Common myeloid progenitor, CD34-positive (primary cell): ENCODE data around the gene TNS1.
A peak's percentile ranks its signal among the peaks of the same experiment; 100 is the strongest.

Source experiments
- CTCF ChIA-PET: fragments of 350-600 bp; sonication (Branson Sonifier 250); formaldehyde crosslinking; loops from one replicate; lab custom pipeline; 2021; ENCODE audit warnings: antibody characterized with exemption; lab: Charles Lee
- POLR2A ChIA-PET: fragments of 350-600 bp; sonication (Branson Sonifier 250); formaldehyde crosslinking; loops from one replicate; lab custom pipeline; 2021; ENCODE audit warnings: antibody characterized with exemption; lab: Charles Lee
- DNase-seq, 3 donors: peaks; one replicate each; pipeline versions ENCODE4 v3.0.0 to v3.0.0-alpha.2; 2013
- H3K27ac ChIP-seq, 2 experiments: 1 replicate in 1 of 2; 2 replicates in 1 of 2; pipeline ENCODE4 v1.7.0; 2013; ENCODE audit warnings: inconsistent platforms in 2 of 2, low read length in 2 of 2, mild to moderate bottlenecking in 2 of 2, low read depth in 1 of 2, moderate library complexity in 1 of 2; ENCODE audit not compliant: severe bottlenecking in 2 of 2, insufficient read depth in 1 of 2, poor library complexity in 1 of 2
- H3K27me3 ChIP-seq, 5 experiments: replicated peaks in 2 of 5; 1 replicate in 3 of 5; 2 replicates in 2 of 5; pipeline versions ENCODE4 v1.6.1 to v1.7.0; 2013; ENCODE audit warnings: low read length in 4 of 5, mild to moderate bottlenecking in 2 of 5, moderate library complexity in 2 of 5, inconsistent platforms in 1 of 5; ENCODE audit not compliant: insufficient read depth in 5 of 5, control insufficient read depth in 4 of 5
- H3K36me3 ChIP-seq, 4 experiments: 1 replicate in 2 of 4; 2 replicates in 2 of 4; pipeline versions ENCODE4 v1.6.1 to v1.7.0; 2013; ENCODE audit warnings: low read length in 3 of 4, control low read depth in 1 of 4, mild to moderate bottlenecking in 1 of 4; ENCODE audit not compliant: control insufficient read depth in 4 of 4, insufficient read depth in 4 of 4
- H3K4me1 ChIP-seq, 4 experiments: 1 replicate in 3 of 4; 2 replicates in 1 of 4; pipeline versions ENCODE4 v1.6.1 to v1.7.1; 2013; ENCODE audit warnings: low read length in 3 of 4, mild to moderate bottlenecking in 3 of 4, control low read depth in 1 of 4, inconsistent platforms in 1 of 4, moderate library complexity in 1 of 4; ENCODE audit not compliant: control insufficient read depth in 4 of 4, insufficient read depth in 4 of 4; ENCODE audit errors: control extremely low read depth in 1 of 4
- H3K4me3 ChIP-seq, 7 experiments: 1 replicate in 4 of 7; 2 replicates in 3 of 7; pipeline versions ENCODE4 v1.5.1 to v1.7.0; 2013; ENCODE audit warnings: mild to moderate bottlenecking in 7 of 7, low read length in 6 of 7, moderate library complexity in 6 of 7, inconsistent platforms in 2 of 7, low read depth in 2 of 7, control low read depth in 1 of 7; ENCODE audit not compliant: insufficient read depth in 4 of 7, control insufficient read depth in 1 of 7; ENCODE audit errors: extremely low read depth in 1 of 7
- H3K9me3 ChIP-seq, 5 experiments: 1 replicate in 4 of 5; 2 replicates in 1 of 5; pipeline versions ENCODE4 v1.6.1 to v1.7.1; 2013; ENCODE audit warnings: low read length in 4 of 5, mild to moderate bottlenecking in 2 of 5, inconsistent platforms in 1 of 5, low read depth in 1 of 5, moderate library complexity in 1 of 5; ENCODE audit not compliant: control insufficient read depth in 4 of 5, insufficient read depth in 2 of 5; ENCODE audit errors: control extremely low read depth in 1 of 5
- WGBS: methylation state at CpG from one replicate; pipeline ENCODE4 v1.1.5; 2013; ENCODE audit not compliant: insufficient coverage; 5-methylcytosine and 5-hydroxymethylcytosine counted together

The TNS1 gene

DNA sequence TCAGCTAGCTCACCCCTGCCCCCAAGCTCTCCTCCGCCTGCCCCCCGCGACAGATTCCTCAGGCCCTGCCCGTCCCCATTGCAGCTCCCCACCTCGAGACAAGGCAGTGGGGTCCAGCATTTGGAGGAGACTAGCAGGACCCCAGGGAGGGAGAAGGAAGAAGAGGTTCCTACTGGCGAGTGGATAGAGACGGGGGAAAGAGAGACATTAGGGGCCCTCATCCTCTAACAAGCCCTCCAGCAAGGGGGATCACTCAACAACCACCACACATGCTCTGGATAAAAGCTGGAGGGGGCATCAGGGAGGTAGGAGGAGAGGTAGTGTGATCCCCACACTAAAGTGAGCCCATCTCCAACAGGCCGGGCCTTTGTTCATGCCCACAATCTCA, 8.9 kb upstream of the TNS1 start:
- Histone ChIP-seq H3K4me3 (peak overlapping the region in 1 of 7 experiments; percentile 89), H3K9me3 (no peaks in the 10 kb centered on the region), H3K27ac (no peak overlapping the region), H3K27me3 (no peaks in the 10 kb centered on the region), H3K36me3 (peaks cover 0 to 2% (median 0%) of the 10 kb centered on the region in 4 experiments), H3K4me1 (peaks cover 4 to 40% (median 35%) of the 10 kb centered on the region in 4 experiments)
- DNase-seq: no peak
- ChIA-PET CTCF (interaction anchor here (0.8 to 2.3 kb wide), 15 partner anchors 9 to 226 kb away, joined by 3 to 14 read pairs (median 4); partner anchors contain the start of gene TNS1), POLR2A (no interaction called here)
- no CpG with 5 or more reads among the region's 8 CpGs for WGBS

DNA sequence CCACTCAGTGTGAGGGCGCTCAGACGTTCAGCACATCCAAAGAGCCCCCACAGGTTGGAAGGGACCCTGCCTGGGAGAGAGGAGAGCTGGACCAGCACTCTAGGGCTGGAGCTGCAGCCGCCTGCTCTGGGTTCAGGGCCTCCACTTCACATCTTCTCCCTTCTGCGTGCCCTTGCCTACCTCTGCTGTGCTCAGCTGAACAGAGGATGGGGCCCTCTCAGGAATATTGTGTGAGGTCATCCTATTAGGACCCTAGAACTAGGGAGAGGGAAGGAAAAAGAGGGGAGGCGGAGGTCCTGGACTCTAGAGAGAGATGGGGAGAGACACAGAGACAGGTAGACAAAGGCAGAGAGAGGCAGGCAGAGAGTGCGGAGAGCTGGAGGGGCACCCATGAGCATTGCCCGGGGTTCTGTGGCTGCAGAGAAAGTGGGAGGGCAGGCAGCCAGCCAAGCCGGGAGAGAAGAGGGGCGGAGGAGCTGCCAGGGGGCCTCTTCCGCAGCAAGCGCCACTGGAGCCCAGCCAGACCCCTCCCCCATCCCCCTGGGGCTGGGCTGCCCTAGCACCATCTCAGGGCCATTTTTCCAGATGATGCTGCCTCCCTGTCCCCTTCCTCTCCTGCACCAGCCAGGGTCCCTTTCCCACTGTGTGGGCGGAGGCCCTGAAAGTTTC, 8.3 kb upstream of the TNS1 start:
- Histone ChIP-seq H3K4me3 (peak overlapping the region in 6 of 7 experiments; percentile 70 to 89 (median 74)), H3K27me3 (no peaks in the 10 kb centered on the region), H3K36me3 (peaks cover 0 to 2% (median under 1%) of the 10 kb centered on the region in 4 experiments), H3K9me3 (no peaks in the 10 kb centered on the region), H3K27ac (no peak overlapping the region), H3K4me1 (peaks cover 4 to 40% (median 35%) of the 10 kb centered on the region in 4 experiments)
- ChIA-PET POLR2A (interaction anchor here (0.7 kb wide), 1 partner anchor 28 kb away, joined by 3 read pairs; no protein-coding TSS in a partner anchor), CTCF (interaction anchor here (0.7 to 2.3 kb wide), 13 partner anchors 9 to 226 kb away, joined by 3 to 14 read pairs (median 4); partner anchors contain the start of gene TNS1)
- peak in 2 of 3 donors; percentile 50 to 59 for DNase-seq
- WGBS: 9% methylated on average over 9 of the region's 12 CpGs

DNA sequence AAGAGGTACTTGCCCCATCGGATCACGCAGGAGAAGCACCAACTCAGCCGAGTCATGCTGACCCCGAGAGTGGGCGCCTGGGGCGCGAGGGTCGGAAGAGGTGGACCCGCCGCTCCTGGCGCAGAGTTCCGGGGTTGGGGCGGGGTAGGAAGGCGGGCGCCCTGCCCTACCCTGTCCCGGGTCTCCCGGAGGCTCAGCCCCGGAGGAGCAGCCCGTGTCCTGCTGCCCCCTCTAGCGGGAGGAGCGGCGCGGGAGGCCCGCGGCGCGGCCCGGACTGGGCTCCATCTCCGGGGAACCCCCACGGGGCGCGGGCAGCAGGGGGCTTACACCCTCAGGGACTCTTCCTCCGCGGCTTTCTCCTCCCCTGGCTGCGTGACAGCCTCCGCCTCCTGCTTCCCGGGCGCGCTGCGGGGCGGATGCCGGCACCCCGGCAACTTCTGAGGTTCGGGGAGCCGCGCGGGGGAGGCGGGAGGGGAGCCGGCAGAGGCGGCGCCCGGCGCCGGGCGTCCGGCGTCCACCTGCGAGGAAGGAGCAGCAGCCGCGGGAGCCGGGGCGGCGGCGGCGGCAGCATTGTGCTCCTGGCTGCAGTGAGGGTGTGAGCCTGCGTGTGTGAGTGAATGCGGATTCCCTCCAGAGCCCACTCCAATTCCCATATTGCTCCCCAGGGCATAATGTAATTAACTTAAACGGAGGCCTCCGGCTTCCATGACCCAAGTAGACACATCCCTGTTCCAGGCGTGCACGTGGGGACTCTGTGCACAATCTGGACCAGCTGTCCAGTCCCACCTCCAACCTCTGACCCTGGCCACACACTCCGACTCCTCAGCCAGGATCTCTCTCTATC, 7.6 kb upstream of the TNS1 start:
- Histone ChIP-seq H3K9me3 (no peaks in the 10 kb centered on the region), H3K27me3 (no peaks in the 10 kb centered on the region), H3K4me3 (peak overlapping the region; percentile 44 to 89 (median 73)), H3K27ac (no peak overlapping the region), H3K36me3 (peaks cover 0 to 4% (median 1%) of the 10 kb centered on the region in 4 experiments), H3K4me1 (peaks cover 4 to 40% (median 35%) of the 10 kb centered on the region in 4 experiments)
- ChIA-PET POLR2A (interaction anchor here (0.7 kb wide), 1 partner anchor 29 kb away, joined by 3 read pairs; no protein-coding TSS in a partner anchor), CTCF (interaction anchor here (0.7 to 2.2 kb wide), 6 partner anchors 10 to 225 kb away, joined by 3 to 14 read pairs (median 6); no protein-coding TSS in a partner anchor)
- peak; percentile 54 to 70 (median 61) for DNase-seq
- WGBS: under 1% methylated on average over 58 of the region's 72 CpGs

DNA sequence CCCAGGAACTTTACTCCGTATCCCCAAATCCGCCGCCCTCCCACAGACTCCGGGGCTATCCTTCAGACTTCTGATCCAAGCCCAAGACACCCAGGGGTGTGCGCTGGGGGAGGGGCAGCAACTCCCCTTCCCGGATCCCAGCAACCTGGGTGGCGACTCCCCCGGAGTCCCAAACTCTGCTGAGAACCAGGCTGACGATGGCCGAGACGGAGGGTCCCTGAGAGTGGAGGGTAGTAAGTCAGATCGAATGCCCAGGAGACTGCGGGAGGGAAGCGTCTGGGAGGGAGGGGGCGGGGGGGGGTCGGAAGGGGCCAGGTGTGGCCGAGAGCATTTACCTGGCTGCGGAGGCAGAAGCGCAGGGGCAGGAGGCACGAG, 7.0 kb upstream of the TNS1 start:
- Histone ChIP-seq H3K27me3 (no peaks in the 10 kb centered on the region), H3K36me3 (peaks cover 0 to 4% (median 1%) of the 10 kb centered on the region in 4 experiments), H3K4me1 (peaks cover 4 to 38% (median 32%) of the 10 kb centered on the region in 4 experiments), H3K4me3 (peak overlapping the region; percentile 44 to 89 (median 73)), H3K27ac (no peak overlapping the region), H3K9me3 (no peaks in the 10 kb centered on the region)
- POLR2A ChIA-PET: no interaction called here
- DNase-seq: peak in 1 of 3 donors; percentile 19
- 0% methylated on average over 6 of the region's 20 CpGs for WGBS
- CTCF ChIA-PET: interaction anchor here (5.9 kb wide), 1 partner anchor 15 kb away, joined by 41 read pairs; no protein-coding TSS in a partner anchor

DNA sequence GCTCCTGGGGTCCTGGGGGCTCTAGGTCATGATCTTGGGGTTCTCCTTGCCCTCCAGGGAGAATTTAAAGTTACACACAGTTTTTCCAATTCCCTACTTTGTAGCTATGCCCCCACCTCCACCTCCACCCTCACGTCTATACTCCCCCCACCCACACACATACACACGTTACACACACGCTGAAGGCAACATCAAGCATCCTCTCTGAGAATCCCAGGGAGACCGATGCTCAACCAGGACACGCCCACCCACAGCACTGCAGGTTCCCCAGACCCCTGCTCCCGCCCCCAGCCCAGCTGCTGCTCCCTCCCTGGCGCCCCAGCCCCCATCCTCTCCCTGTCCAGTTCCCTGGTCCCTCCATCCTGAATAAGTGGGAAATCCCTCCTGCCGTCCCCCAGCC, 6.4 kb upstream of the TNS1 start:
- no peaks in the 10 kb centered on the region for H3K9me3 ChIP-seq
- ChIA-PET POLR2A (no interaction called here), CTCF (interaction anchor here (1.5 to 5.9 kb wide), 2 partner anchors 10 to 14 kb away, joined by 6 to 41 read pairs; no protein-coding TSS in a partner anchor)
- H3K27ac ChIP-seq: no peak overlapping the region
- DNase-seq: peak in 2 of 3 donors; percentile 36 to 50
- H3K27me3 ChIP-seq: no peaks in the 10 kb centered on the region
- peaks cover 0 to 4% (median 1%) of the 10 kb centered on the region in 4 experiments for H3K36me3 ChIP-seq
- H3K4me3 ChIP-seq: peak overlapping the region in 6 of 7 experiments; percentile 70 to 89 (median 74)
- H3K4me1 ChIP-seq: peaks cover 4 to 41% (median 32%) of the 10 kb centered on the region in 4 experiments
- WGBS: 10% methylated on average over 7 of the region's 8 CpGs

DNA sequence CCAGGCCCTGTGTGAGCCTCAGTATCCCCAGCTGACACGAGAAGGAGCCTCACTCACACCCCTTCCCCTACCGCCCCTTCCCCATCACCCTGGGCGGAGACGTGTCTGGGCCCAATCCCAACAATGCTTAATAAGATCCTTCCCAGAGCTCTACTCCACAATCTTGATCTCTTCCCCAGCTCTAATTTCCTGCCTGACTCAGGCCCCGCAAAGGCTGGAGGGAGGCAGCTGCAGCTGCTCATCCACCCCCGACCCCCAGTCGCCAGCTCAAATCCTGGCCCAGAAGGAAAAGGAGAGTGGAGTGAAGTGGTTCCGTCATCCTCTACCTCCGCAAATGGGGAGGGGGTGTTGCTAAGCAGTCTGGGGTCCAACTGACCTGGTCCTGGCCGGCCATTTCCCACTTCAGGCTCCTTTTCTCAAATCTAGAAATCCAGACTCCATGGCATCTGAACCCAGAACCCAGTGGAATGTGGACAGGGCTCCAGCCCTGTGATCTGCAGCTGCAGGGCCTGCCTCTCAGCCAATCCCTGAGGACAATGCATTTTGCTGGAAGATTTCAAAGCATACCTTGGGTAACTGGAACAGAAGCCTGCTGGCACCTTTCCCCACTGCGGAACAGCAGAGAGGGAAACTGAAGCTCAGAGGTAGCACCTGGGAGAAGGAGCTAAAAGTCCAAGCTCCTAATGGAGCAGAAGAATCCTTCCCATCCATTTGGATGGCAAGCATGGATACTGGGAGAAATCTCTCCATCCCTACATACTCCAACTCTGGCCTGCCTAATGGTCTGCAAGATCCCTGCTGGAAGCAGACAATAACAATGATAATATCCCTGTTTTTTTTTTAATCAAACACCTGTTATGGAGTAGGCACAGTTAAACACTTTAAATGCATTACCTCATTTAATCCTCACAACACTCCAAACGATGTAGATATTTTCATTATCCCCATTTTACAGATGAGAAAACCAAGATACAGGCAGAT, 5.6 kb upstream of the TNS1 start:
- WGBS: 93% methylated on average over 7 of the region's 12 CpGs
- Histone ChIP-seq H3K4me1 (peaks cover 4 to 49% (median 37%) of the 10 kb centered on the region in 4 experiments), H3K36me3 (peaks cover 0 to 4% (median 1%) of the 10 kb centered on the region in 4 experiments), H3K27ac (no peak overlapping the region), H3K27me3 (no peaks in the 10 kb centered on the region), H3K4me3 (no peak overlapping the region), H3K9me3 (no peaks in the 10 kb centered on the region)
- DNase-seq: no peak
- ChIA-PET POLR2A (no interaction called here), CTCF (interaction anchor here (0.6 to 5.9 kb wide), 9 partner anchors 9 to 219 kb away, joined by 3 to 41 read pairs (median 4); no protein-coding TSS in a partner anchor)
